HFFc6 (cell line): ENCODE results near the gene TTLL5. TPM values are rescaled to one million over a fixed set of nuclear protein-coding genes. Genes with fewer than 3 reads are reported as not detected.
A peak's percentile ranks its signal among the peaks of the same experiment; 100 is the strongest.

ENCODE experiments used
- DNase-seq: peaks from one replicate; pipeline ENCODE4 v3.0.0-alpha.2; 2018
- H3K27ac Mint-ChIP-seq: 2 replicates; pipeline ENCODE4 v1.8.0; 2020; ENCODE audit warnings: mild to moderate bottlenecking, mixed read lengths
- H3K27me3 Mint-ChIP-seq: 2 replicates; pipeline ENCODE4 v1.8.0; 2021; ENCODE audit warnings: mild to moderate bottlenecking, moderate library complexity, mixed read lengths; ENCODE audit not compliant: insufficient read depth
- H3K36me3 Mint-ChIP-seq: 2 replicates; pipeline ENCODE4 v1.8.0; 2021; ENCODE audit warnings: low read depth, mixed read lengths
- H3K4me1 Mint-ChIP-seq: 2 replicates; pipeline ENCODE4 v1.8.0; 2020; ENCODE audit warnings: low read depth, mixed read lengths
- H3K4me3 Mint-ChIP-seq: 2 replicates; pipeline ENCODE4 v1.8.0; 2020; ENCODE audit warnings: mild to moderate bottlenecking, moderate library complexity, mixed read lengths
- H3K9me3 Mint-ChIP-seq: 2 replicates; pipeline ENCODE4 v1.8.0; 2020; ENCODE audit warnings: mild to moderate bottlenecking, mixed read lengths
- total RNA-seq, 6 experiments: library from RNA; stranded (reverse); fragmentation: NEBNext Ultra II Directional; extraction: Animal tissue kit (Norgen Biotek cat#: 25700); gene quantifications; 2 replicates in 1 of 6; 3 replicates in 5 of 6; pipeline ENCODE4 v1.2.3, GENCODE V29; 2021
- TF ChIP-seq, protein P1 (sequence below): fragments of 200-600 bp; sonication (generic); IDR thresholded peaks from 2 replicates; pipeline ENCODE4 v1.5.0; 2021; ENCODE audit warnings: antibody characterized with exemption, mild to moderate bottlenecking

Gene TTLL5
- total RNA-seq, 6 experiments from 2014 or later: 22.0 to 28.9 (median 25.0) TPM

DNA sequence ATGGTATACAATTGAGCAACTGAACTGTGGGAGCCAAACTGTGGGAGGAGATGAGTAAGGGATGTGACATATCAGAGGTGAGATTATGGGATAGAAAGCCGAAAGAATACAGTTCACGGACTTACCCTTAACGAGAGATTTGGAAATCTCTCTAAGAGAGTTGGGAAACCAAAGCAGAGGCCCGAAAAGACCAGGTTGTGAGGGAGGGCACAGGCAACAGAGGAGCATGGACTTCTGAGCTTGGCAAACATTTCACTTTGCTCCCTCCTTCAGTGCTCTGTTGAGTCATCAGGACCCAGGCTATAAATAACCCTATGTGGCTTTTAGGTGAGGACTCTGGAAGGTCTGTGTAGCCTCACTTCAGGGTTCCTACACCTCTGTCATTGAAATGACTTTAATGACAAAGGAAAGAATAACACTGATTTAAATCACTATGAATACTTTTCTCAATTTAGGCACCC, 200.1 kb downstream of the TTLL5 start:
- DNase-seq: peak; percentile 46
- Mint-ChIP-seq H3K27ac (peak overlapping the region; percentile 82), H3K4me1 (peaks cover 63% of the 10 kb centered on the region), H3K27me3 (no peaks in the 10 kb centered on the region), H3K9me3 (no peaks in the 10 kb centered on the region), H3K36me3 (no peaks in the 10 kb centered on the region), H3K4me3 (peak overlapping the region; percentile 51)
- TF ChIP-seq, protein P1, sequence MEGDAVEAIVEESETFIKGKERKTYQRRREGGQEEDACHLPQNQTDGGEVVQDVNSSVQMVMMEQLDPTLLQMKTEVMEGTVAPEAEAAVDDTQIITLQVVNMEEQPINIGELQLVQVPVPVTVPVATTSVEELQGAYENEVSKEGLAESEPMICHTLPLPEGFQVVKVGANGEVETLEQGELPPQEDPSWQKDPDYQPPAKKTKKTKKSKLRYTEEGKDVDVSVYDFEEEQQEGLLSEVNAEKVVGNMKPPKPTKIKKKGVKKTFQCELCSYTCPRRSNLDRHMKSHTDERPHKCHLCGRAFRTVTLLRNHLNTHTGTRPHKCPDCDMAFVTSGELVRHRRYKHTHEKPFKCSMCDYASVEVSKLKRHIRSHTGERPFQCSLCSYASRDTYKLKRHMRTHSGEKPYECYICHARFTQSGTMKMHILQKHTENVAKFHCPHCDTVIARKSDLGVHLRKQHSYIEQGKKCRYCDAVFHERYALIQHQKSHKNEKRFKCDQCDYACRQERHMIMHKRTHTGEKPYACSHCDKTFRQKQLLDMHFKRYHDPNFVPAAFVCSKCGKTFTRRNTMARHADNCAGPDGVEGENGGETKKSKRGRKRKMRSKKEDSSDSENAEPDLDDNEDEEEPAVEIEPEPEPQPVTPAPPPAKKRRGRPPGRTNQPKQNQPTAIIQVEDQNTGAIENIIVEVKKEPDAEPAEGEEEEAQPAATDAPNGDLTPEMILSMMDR: no peak

DNA sequence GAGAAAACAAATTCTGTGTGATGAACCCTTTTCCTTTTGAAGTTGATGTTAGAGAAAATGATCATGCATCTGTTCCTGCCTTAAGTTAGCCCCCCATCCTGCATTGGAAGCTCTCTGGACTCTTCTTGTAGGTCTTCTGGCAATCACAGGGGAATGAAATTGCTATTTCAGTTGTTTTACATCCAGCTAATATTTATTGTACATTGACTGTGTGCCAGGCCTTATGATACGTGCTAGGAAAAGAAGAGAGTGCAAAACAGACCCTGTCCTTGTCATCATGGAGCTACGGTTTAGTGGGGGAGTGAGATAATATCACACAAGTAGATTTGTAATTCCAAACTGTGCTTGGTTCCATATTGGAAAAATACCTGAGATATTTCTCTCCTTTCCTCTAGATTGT, 202.2 kb downstream of the TTLL5 start:
- DNase-seq: no peak
- TF ChIP-seq, protein P1: no peak
- Mint-ChIP-seq H3K9me3 (no peaks in the 10 kb centered on the region), H3K27me3 (no peaks in the 10 kb centered on the region; the same call in 1 of the 2 replicates), H3K4me1 (peaks cover 83% of the 10 kb centered on the region), H3K4me3 (no peak overlapping the region), H3K27ac (0 out of 2 replicates have a peak overlapping the region, but pooled peaks have one; percentile 31), H3K36me3 (no peaks in the 10 kb centered on the region)

DNA sequence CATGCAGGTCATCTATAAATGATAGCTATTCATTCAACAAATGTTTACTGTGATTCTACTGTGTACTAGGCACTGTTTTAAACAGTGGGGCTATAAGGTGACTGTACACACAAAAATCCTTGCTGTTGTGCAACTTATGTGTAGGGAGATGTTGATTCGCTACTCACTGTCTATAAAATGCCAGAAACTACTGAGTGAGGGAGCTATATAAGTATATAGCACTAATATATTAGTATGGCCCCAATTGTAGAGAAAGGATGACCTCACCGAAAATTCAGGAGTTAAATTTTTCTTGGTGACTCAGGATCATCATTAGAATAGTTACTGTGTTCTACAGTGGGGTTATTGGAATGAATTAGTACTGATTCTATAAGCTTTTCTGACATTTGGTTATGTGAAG, 203.3 kb downstream of the TTLL5 start:
- Mint-ChIP-seq H3K27ac (peak overlapping the region; percentile 67), H3K36me3 (no peaks in the 10 kb centered on the region), H3K4me1 (peaks cover 93% of the 10 kb centered on the region), H3K4me3 (no peak overlapping the region), H3K27me3 (no peaks in the 10 kb centered on the region; the same call in 1 of the 2 replicates), H3K9me3 (no peaks in the 10 kb centered on the region)
- TF ChIP-seq, protein P1: no peak
- DNase-seq: peak; percentile 87

DNA sequence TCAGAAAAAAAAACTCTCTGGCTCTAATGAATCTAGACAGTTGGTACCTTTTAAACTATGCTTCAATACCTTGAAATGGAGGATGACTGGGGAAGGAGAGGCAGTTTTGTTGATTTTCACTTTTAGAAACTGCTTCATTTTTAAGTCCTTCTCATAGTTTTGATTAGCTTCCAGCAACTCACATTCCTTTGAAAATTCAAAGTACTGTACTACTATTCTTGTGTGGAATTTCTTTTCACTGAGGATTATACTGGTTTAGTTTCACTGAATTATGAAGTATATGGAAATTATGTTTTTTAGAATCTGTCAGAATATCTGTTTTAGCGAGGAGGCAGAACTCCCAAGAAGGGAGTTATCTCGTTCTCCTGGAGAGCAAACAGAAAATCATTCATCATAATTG, 204.5 kb downstream of the TTLL5 start:
- Mint-ChIP-seq H3K4me1 (peaks cover 83% of the 10 kb centered on the region), H3K27ac (peak overlapping the region; percentile 67), H3K36me3 (no peaks in the 10 kb centered on the region), H3K4me3 (peak overlapping the region; percentile 44), H3K9me3 (no peaks in the 10 kb centered on the region), H3K27me3 (no peaks in the 10 kb centered on the region; the same call in 1 of the 2 replicates)
- DNase-seq: no peak
- TF ChIP-seq, protein P1: no peak

DNA sequence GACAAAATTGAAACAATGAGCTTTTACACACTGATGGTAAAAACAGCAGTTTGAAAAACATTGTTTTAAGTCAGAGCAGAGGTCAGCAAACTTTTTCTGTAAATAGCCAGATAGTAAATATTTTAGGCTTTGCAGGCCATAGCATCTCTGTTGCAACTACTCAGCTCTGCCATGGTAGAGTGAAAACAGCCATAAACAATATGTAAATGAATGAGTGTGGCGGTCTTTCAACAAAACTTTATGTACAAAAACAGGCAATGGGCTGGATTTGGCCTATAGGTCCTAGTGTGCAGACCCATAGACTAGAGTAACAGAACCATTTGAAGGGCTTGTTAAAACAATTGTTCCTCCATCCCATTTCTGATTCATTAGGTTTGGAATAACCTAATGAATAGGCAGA, 205.9 kb downstream of the TTLL5 start:
- Mint-ChIP-seq H3K27ac (peak overlapping the region; percentile 90; the same call in 1 of the 2 replicates), H3K4me1 (peaks cover 79% of the 10 kb centered on the region), H3K27me3 (no peaks in the 10 kb centered on the region; the same call in 1 of the 2 replicates), H3K4me3 (no peak overlapping the region; the same call in 1 of the 2 replicates), H3K36me3 (no peaks in the 10 kb centered on the region), H3K9me3 (no peaks in the 10 kb centered on the region)
- DNase-seq: no peak
- TF ChIP-seq, protein P1: no peak
